ENCODE results near the gene PLPP1.

DNA sequence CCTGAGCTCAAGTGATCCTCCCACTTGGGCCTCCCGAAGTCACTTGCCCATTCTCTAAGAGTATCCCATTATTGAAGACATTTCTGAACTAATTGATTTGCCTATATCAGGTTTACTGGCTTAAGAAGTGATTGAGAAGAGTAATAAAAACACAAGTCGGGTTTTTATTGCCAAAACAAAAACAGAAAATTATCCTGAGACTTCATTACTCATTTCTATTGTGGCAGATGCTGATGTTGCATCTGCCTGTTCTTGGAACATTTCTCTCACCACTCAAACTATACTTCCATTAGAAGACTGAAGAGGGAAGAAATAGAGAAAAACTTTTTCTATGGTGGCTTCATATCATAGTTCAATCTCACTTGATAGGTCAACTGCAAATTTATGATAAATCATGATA, 41.9 kb upstream of the PLPP1 start:
- TF ChIP-seq, protein P1, sequence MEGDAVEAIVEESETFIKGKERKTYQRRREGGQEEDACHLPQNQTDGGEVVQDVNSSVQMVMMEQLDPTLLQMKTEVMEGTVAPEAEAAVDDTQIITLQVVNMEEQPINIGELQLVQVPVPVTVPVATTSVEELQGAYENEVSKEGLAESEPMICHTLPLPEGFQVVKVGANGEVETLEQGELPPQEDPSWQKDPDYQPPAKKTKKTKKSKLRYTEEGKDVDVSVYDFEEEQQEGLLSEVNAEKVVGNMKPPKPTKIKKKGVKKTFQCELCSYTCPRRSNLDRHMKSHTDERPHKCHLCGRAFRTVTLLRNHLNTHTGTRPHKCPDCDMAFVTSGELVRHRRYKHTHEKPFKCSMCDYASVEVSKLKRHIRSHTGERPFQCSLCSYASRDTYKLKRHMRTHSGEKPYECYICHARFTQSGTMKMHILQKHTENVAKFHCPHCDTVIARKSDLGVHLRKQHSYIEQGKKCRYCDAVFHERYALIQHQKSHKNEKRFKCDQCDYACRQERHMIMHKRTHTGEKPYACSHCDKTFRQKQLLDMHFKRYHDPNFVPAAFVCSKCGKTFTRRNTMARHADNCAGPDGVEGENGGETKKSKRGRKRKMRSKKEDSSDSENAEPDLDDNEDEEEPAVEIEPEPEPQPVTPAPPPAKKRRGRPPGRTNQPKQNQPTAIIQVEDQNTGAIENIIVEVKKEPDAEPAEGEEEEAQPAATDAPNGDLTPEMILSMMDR (conservative IDR thresholded peaks at IDR 0.05): no peak
- TF ChIP-seq ZFX (IDR thresholded peaks at IDR 0.05): no peak

Data from C4-2B (cell line).